GM12872 (cell line): ENCODE results near the gene ACTN4.

Experiments
- TF ChIP-seq, protein P1 (sequence below): IDR thresholded peaks from 3 replicates; pipeline ENCODE4 v1.5.1; 2011; ENCODE audit warnings: low read depth, mild to moderate bottlenecking, low read length, moderate library complexity; ENCODE audit not compliant: insufficient read depth

The ACTN4 gene

DNA sequence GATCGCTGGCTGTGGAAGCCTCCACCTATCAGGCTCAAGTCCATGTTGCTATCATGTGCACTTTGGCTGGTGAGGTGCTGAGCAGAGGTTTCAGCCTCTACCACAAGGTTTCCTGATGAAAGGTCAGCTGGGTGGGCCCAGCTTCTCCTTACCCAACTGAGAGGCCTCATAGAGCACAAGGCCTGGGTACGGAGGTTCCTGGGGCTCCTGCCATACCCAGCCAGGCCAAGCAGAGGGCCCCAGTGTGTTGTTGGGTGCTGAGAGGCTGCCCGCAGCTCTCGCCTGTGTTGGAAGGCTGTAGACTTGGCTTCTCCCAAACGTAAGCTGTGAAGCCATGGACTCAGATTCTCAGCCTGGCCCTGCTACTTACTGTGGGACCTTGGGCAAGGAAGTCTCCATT is 28.2 kb downstream of the ACTN4 start:
- TF ChIP-seq, protein P1, sequence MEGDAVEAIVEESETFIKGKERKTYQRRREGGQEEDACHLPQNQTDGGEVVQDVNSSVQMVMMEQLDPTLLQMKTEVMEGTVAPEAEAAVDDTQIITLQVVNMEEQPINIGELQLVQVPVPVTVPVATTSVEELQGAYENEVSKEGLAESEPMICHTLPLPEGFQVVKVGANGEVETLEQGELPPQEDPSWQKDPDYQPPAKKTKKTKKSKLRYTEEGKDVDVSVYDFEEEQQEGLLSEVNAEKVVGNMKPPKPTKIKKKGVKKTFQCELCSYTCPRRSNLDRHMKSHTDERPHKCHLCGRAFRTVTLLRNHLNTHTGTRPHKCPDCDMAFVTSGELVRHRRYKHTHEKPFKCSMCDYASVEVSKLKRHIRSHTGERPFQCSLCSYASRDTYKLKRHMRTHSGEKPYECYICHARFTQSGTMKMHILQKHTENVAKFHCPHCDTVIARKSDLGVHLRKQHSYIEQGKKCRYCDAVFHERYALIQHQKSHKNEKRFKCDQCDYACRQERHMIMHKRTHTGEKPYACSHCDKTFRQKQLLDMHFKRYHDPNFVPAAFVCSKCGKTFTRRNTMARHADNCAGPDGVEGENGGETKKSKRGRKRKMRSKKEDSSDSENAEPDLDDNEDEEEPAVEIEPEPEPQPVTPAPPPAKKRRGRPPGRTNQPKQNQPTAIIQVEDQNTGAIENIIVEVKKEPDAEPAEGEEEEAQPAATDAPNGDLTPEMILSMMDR = no peak

DNA sequence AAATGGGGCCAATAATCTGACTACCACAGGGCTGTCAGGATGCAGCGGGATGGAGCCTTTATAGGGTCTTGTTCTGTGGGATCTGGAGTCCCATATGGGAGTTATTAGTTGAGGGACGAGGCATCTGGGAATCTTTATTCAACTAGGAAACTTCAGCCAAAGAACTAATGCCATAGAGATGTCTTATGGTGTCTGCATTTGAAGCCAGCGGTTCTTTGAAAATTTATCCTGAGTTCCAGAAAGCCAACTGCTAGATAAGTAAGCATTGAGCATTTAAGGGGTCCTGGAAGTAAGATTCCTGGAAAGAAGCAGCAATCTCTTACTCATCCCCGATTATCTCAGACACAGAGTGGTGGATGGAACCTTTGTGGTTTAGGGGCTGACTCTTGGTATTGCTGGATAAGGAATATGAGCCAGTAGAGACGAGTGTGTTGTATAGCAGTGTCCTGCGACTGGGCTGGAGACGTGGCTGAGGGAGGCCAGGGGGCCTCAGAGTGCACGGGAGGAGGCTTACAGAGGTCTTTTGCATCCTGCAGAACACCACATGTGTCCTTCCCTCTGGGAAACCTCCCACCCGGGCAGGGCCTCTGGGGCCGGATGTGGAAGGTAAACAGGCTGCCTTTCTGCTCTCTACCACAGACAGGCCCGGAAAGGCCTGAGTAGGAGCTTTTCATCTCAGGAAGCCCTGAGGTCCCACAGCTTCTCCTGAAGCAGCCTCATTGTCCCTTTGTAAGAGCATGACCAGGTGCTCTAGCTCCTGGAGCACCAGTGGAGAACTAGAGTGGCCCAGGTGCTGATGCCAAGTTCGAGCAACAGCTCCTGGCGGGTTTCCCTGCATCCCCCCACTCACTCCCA is 28.8 kb downstream of the ACTN4 start:
- TF ChIP-seq, protein P1 = no peak

DNA sequence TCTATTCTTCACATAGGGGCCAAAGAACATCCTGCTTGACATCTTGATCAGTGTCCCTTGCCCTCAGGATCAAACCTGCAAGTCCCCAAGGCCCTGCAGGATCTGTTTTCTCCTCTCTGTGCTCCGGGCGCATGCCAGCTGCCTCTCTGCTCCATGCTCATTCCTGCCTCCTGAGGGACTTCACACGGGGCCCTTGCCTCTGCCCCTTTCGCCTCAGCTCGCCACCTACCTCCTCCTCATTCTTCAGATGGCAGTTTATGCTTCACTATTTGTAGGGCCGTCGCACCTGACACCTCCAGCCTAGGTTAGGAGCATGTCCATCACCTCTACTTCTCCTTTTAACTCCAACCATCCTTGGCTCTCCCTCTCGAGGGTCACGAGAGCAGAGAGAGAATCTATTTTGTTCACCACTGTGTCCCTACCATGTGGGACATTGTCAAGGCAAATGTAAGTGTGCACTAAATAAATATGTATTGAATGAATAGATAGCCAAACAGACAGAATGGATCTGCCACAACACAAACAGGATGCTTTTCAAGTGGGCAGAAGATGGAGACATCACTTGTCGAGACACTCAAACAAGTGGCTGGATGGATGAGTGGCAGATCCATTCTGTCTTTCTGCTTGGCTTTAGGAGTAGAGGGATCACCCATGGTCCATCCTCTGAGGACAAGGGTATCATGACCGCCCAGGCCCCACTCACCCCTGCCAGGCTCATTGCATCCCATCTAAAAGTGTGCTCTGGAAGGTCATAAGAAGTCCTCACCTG is 29.6 kb downstream of the ACTN4 start:
- TF ChIP-seq, protein P1 = no peak

DNA sequence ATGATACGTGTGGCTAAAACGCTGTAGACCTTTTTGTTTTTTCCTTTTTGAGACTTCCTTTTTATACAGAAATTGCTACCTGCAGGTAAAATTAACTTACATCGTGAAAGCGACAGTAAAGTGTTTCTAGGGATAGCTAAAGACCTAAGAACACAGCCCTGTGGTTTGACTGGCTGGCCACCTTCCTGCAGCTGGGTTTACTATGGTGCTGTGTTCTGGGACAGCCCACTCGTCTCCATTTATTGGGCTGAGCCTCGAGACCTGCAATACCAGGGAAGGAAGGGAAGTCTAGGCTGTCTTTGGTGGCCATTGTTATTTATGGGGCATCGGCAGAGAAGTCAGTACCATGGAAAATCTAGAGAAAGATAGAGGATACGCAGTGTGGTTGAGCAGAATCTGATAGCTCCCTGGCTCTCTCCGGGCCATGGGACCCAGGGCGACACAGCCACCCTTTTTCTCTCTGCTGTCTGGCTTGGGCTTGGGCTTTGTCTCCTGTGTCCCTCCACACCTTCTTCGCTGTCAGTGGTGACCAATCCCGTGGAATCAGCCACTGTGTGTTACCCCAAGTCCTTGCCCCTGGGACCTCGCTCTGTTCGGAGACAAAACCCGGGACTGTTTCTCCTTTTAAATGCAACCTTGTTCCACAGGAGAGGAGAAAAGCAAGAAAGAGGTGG is 30.9 kb downstream of the ACTN4 start:
- TF ChIP-seq, protein P1 = no peak

DNA sequence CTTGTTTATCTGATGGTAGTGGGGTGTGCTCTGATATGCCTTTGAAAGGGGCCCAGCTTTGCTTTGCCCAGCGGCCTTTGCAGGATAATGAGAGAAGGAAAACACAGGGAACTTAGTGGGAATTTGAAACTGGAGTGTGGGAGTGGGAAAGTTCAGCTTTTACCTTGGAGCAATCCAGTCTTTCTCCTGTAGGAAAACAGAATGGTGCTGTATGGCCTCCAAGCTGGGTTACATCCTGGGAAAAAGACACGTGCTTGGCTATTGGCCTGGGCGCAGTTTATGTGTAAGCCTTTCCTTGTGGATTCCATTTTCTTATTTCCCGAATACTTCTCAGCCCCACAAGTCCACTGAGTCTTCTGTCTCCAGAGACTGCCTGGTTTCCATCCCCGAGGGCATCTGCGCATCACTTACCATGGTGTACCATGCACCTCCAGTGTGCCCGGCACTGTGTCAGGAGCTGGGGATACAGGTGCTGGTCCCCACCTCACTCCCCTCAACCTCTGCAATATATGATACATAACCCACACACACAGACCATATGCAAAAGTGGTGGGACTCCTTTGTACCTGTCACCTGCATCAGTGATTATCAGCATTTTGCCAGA is 31.5 kb downstream of the ACTN4 start:
- TF ChIP-seq, protein P1 = no peak

DNA sequence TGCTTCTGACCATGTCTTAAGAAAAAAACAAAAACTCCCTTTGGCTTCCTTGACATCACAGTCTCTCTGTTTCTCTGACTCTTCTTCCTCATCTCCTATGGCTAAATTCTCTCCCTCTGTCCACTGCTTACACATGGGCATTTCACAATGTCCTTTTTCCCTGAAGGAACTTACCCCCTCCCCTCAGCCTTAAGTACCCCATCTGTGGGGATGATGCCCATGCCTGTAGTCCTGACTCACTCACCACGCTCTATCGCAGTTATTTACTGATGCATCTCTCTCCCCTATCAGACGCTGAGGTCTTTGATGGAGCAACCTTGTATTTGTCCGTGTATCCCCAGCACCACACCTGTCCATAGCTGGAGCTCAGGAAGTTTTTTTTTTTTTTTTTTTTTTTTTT is 32.4 kb downstream of the ACTN4 start:
- TF ChIP-seq, protein P1 = no peak
